ENCODE data around the gene PKNOX2. TPM values are rescaled to one million over a fixed set of nuclear protein-coding genes. Genes with fewer than 3 reads are reported as not detected.

The PKNOX2 gene
- total RNA-seq, 1 donor from 2014 or later, result not detected

GRCh38 chr11:125443767-125444311, 279.3 kb downstream of the PKNOX2 start:
- ChIA-PET POLR2A (no interaction called here), CTCF (interaction anchor here (1.3 kb wide), 1 partner anchor 9 kb away, joined by 4 read pairs; no protein-coding TSS in a partner anchor)
- DNase-seq (no peak), ATAC-seq (ENCODE audit: low read depth) (no peak)
- Mint-ChIP-seq H3K27ac (no peak overlapping the region), H3K4me1 (no peaks in the 10 kb centered on the region), H3K27me3 (peaks cover 33% of the 10 kb centered on the region), H3K36me3 (ENCODE audit: low read depth) (no peaks in the 10 kb centered on the region), H3K9me3 (no peaks in the 10 kb centered on the region), H3K4me3 (no peak overlapping the region)
- TF ChIP-seq, protein P1, sequence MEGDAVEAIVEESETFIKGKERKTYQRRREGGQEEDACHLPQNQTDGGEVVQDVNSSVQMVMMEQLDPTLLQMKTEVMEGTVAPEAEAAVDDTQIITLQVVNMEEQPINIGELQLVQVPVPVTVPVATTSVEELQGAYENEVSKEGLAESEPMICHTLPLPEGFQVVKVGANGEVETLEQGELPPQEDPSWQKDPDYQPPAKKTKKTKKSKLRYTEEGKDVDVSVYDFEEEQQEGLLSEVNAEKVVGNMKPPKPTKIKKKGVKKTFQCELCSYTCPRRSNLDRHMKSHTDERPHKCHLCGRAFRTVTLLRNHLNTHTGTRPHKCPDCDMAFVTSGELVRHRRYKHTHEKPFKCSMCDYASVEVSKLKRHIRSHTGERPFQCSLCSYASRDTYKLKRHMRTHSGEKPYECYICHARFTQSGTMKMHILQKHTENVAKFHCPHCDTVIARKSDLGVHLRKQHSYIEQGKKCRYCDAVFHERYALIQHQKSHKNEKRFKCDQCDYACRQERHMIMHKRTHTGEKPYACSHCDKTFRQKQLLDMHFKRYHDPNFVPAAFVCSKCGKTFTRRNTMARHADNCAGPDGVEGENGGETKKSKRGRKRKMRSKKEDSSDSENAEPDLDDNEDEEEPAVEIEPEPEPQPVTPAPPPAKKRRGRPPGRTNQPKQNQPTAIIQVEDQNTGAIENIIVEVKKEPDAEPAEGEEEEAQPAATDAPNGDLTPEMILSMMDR (IDR thresholded peaks at IDR 0.05), result no peak
- intact Hi-C loops (cut with micrococcal nuclease), result no loop called here

GRCh38 chr11:125445731-125446130, 281.2 kb downstream of the PKNOX2 start:
- ChIA-PET POLR2A (no interaction called here), CTCF (no interaction called here)
- Mint-ChIP-seq H3K27ac (no peak overlapping the region), H3K27me3 (peaks cover 24% of the 10 kb centered on the region), H3K9me3 (no peaks in the 10 kb centered on the region), H3K4me3 (no peak overlapping the region), H3K4me1 (no peaks in the 10 kb centered on the region), H3K36me3 (ENCODE audit: low read depth) (no peaks in the 10 kb centered on the region)
- ATAC-seq (ENCODE audit: low read depth) (no peak), DNase-seq (no peak)
- intact Hi-C loops (cut with micrococcal nuclease), result no loop called here
- TF ChIP-seq, protein P1 (IDR thresholded peaks at IDR 0.05), result no peak

DNA sequence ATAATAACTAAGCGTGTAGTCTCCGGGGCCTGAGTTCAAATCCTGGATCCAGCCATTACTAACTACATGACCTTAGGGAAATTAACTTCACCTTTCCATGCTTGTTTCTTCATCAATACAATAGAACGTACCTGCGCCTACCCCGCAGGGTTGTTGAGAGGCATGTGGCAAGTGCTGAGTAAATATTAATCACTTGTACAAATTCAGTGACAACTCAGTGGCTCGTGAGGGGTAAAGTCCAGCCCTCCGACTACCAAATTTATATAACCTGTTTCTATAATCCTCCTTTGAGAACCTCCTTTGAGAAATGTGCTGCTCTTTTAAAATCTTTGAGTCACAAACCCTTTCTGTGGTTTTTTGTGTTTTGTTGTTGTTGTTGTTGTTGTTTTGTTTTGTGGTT, 281.7 kb downstream of the PKNOX2 start:
- no peak overlapping the region for H3K4me3 Mint-ChIP-seq
- no peaks in the 10 kb centered on the region for H3K36me3 Mint-ChIP-seq (ENCODE audit: low read depth)
- no peaks in the 10 kb centered on the region for H3K9me3 Mint-ChIP-seq
- intact Hi-C loops (cut with micrococcal nuclease), result no loop called here
- no peak for ATAC-seq (ENCODE audit: low read depth)
- H3K27me3 Mint-ChIP-seq, result peaks cover 18% of the 10 kb centered on the region
- ChIA-PET CTCF (no interaction called here), POLR2A (no interaction called here)
- TF ChIP-seq, protein P1 (IDR thresholded peaks at IDR 0.05), result no peak
- H3K27ac Mint-ChIP-seq, result no peak overlapping the region
- no peak for DNase-seq
- peaks cover under 1% of the 10 kb centered on the region for H3K4me1 Mint-ChIP-seq

DNA sequence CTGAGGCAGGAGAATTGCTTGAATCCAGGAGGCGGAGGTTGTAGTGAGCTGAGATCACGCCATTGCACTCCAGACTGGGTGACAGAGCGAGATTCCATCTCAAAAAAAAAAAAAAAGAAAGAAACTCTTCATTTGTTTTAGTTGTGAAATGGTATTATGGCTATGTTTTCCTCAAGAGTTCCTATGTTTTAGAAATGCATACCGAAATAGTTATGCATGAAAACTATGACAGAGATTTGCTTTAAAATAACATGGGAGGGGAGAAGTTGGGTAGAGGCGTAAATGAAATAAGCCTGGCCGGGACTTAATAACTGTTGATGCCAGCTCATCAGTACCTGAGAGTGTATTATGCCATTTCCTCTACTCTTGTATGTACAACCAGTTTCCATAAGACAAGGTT, 283.2 kb downstream of the PKNOX2 start:
- ATAC-seq (ENCODE audit: low read depth), result no peak
- intact Hi-C loops (cut with micrococcal nuclease), result no loop called here
- TF ChIP-seq, protein P1 (IDR thresholded peaks at IDR 0.05), result no peak
- no peak overlapping the region for H3K27ac Mint-ChIP-seq
- H3K9me3 Mint-ChIP-seq, result no peaks in the 10 kb centered on the region
- H3K27me3 Mint-ChIP-seq, result peaks cover 8% of the 10 kb centered on the region
- DNase-seq, result no peak
- peaks cover 4% of the 10 kb centered on the region for H3K4me1 Mint-ChIP-seq
- H3K36me3 Mint-ChIP-seq (ENCODE audit: low read depth), result no peaks in the 10 kb centered on the region
- POLR2A ChIA-PET, result no interaction called here
- CTCF ChIA-PET, result no interaction called here
- H3K4me3 Mint-ChIP-seq, result no peak overlapping the region

DNA sequence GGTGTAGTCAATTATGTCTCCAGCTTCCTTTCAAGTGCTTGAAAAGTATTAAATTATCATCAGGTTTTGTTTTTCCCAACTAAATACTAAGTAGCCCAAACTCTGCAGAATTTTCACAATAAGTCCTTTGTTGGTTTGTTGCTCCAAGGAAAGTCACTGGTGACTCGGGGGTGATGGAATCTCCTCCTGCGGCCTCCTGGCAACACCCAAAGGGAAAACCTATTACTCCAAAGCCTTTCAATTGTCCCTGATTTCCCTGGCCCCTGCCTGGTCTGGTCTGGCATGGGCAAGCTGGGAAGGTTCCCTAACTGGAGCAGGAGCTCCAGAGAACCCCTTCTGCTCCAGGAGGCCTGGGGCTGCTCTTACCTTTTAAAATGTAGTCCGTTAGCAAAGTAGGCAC, 283.6 kb downstream of the PKNOX2 start:
- H3K4me1 Mint-ChIP-seq, result peaks cover 4% of the 10 kb centered on the region
- H3K27me3 Mint-ChIP-seq, result peaks cover 8% of the 10 kb centered on the region
- H3K9me3 Mint-ChIP-seq, result no peaks in the 10 kb centered on the region
- H3K4me3 Mint-ChIP-seq, result no peak overlapping the region
- TF ChIP-seq, protein P1 (IDR thresholded peaks at IDR 0.05), result no peak
- ChIA-PET CTCF (no interaction called here), POLR2A (no interaction called here)
- intact Hi-C loops (cut with micrococcal nuclease), result no loop called here
- no peak overlapping the region for H3K27ac Mint-ChIP-seq
- DNase-seq, result no peak
- ATAC-seq (ENCODE audit: low read depth), result no peak
- H3K36me3 Mint-ChIP-seq (ENCODE audit: low read depth), result no peaks in the 10 kb centered on the region
